Left cardiac atrium (tissue), 2 donors: ENCODE results near the gene UBE2J1. TPM values are rescaled to one million over a fixed set of nuclear protein-coding genes. Genes with fewer than 3 reads are reported as not detected.

Experiments used
- total RNA-seq, 2 donors: library from RNA; stranded (reverse); fragmentation: NEBNext Ultra II Directional; extraction: Animal tissue kit (Norgen Biotek cat#: 25700); gene quantifications; one replicate each; pipeline ENCODE4 v1.2.1, GENCODE V29; 2021
- donor health status: DM: no; HTN: yes; CAD: no; lungs with severe emphysema.
- donor health status: DM: yes; HTN: yes; CAD: no.

UBE2J1 gene
- total RNA-seq, 2 donors from 2014 or later: 15.6 to 26.1 TPM

Other genes with a start within 250 kb of the UBE2J1 start
- gene SRSF12, start 234.7 kb downstream of the UBE2J1 start, total RNA-seq: under 1 TPM; 0.09 to 0.65 TPM
- gene PM20D2, start 206.7 kb downstream of the UBE2J1 start, total RNA-seq: 10 to 100 TPM; 11.8 to 12.8 TPM
- gene GABRR1, start 135.4 kb downstream of the UBE2J1 start, total RNA-seq: not detected
- gene GABRR2, start 37.4 kb downstream of the UBE2J1 start, total RNA-seq: under 1 TPM; 0.53 to 0.97 TPM
- 10 to 100 TPM; 89.5 to 99.6 TPM for gene RRAGD, start 59.6 kb upstream of the UBE2J1 start, total RNA-seq
- gene ANKRD6, start 80.4 kb upstream of the UBE2J1 start, total RNA-seq: 10 to 100 TPM in 1 of 2 donors, 1 to 10 TPM in 1; 9.1 to 13.7 TPM